GM23338 (cell line): ENCODE data around the gene EVI5. TPM values are rescaled to one million over a fixed set of nuclear protein-coding genes. Genes with fewer than 3 reads are reported as not detected.

ENCODE experiments used
- ATAC-seq: fragments of 200-7000 bp; cut with Tn5 transposase; 3 replicates; pipeline ENCODE4 v1.9.1; 2020
- DNase-seq: peaks from one replicate; pipeline ENCODE4 v3.0.0-alpha.2; 2015; ENCODE audit warnings: low spot score
- H2AFZ ChIP-seq: fragments of 200-600 bp; sonication (generic); 2 replicates; pipeline ENCODE4 v1.8.0; 2016; ENCODE audit warnings: antibody characterized with exemption, mild to moderate bottlenecking, moderate library complexity
- H3F3A ChIP-seq: fragments of 200-600 bp; sonication (generic); replicated peaks from 2 replicates; pipeline ENCODE4 v1.8.0; 2017; ENCODE audit warnings: antibody characterized with exemption, mixed run types, low read depth
- H3K27ac ChIP-seq: fragments of 200-600 bp; sonication (generic); 2 replicates; pipeline ENCODE4 v1.6.1; 2016; ENCODE audit warnings: low read depth
- H3K27me3 ChIP-seq: fragments of 200-600 bp; sonication (generic); 2 replicates; pipeline ENCODE4 v1.8.0; 2016; ENCODE audit warnings: mild to moderate bottlenecking, mixed run types, moderate library complexity; ENCODE audit not compliant: insufficient read depth
- H3K36me3 ChIP-seq: fragments of 200-600 bp; sonication (generic); 2 replicates; pipeline ENCODE4 v1.8.0; 2016; ENCODE audit warnings: mild to moderate bottlenecking; ENCODE audit not compliant: insufficient read depth
- H3K4me1 ChIP-seq: fragments of 200-600 bp; sonication (generic); 2 replicates; pipeline ENCODE4 v1.8.0; 2016; ENCODE audit warnings: mild to moderate bottlenecking, moderate library complexity; ENCODE audit not compliant: insufficient read depth
- H3K4me2 ChIP-seq: fragments of 200-600 bp; sonication (generic); 2 replicates; pipeline ENCODE4 v1.7.1; 2017; ENCODE audit warnings: mixed run types
- H3K4me3 ChIP-seq: fragments of 200-600 bp; sonication (generic); 2 replicates; pipeline ENCODE4 v1.6.1; 2016; ENCODE audit warnings: mixed run types
- H3K79me2 ChIP-seq: fragments of 200-600 bp; sonication (generic); replicated peaks from 2 replicates; pipeline ENCODE4 v1.8.0; 2017; ENCODE audit warnings: mild to moderate bottlenecking; ENCODE audit not compliant: insufficient read depth
- H3K9me2 ChIP-seq: fragments of 200-600 bp; sonication (generic); 2 replicates; pipeline ENCODE4 v1.8.0; 2017; ENCODE audit not compliant: insufficient read depth
- H4K20me1 ChIP-seq: fragments of 200-600 bp; sonication (generic); replicated peaks from 2 replicates; pipeline ENCODE4 v1.8.0; 2017; ENCODE audit warnings: mild to moderate bottlenecking; ENCODE audit not compliant: insufficient read depth
- H3K27ac Mint-ChIP-seq: 2 replicates; pipeline ENCODE4 v1.8.0; 2020; ENCODE audit warnings: inconsistent platforms, mild to moderate bottlenecking, moderate library complexity, mixed read lengths
- H3K27me3 Mint-ChIP-seq: 3 replicates; pipeline ENCODE4 v1.8.0; 2022; ENCODE audit warnings: low read depth, mild to moderate bottlenecking, moderate library complexity, mixed read lengths, inconsistent platforms; ENCODE audit not compliant: insufficient read depth, poor library complexity
- H3K36me3 Mint-ChIP-seq: 3 replicates; pipeline ENCODE4 v1.8.0; 2021; ENCODE audit warnings: low read depth, mild to moderate bottlenecking, inconsistent platforms, moderate library complexity, mixed read lengths
- H3K4me1 Mint-ChIP-seq: 3 replicates; pipeline ENCODE4 v1.8.0; 2020; ENCODE audit warnings: mild to moderate bottlenecking, inconsistent platforms, mixed read lengths
- H3K4me3 Mint-ChIP-seq: 3 replicates; pipeline ENCODE4 v1.8.0; 2021; ENCODE audit warnings: moderate library complexity, mild to moderate bottlenecking, inconsistent platforms, mixed read lengths
- H3K9me3 Mint-ChIP-seq: 3 replicates; pipeline ENCODE4 v1.8.0; 2020; ENCODE audit warnings: moderate library complexity, mild to moderate bottlenecking, inconsistent platforms, mixed read lengths
- CREB1 ChIP-seq: fragments of 250-450 bp; sonication (Bioruptor Pico); IDR thresholded peaks from 2 replicates; pipeline ENCODE4 v1.5.0; 2020; ENCODE audit warnings: low read depth, mild to moderate bottlenecking, moderate library complexity
- EZH2 ChIP-seq: fragments of 200-600 bp; sonication (generic); IDR thresholded peaks from one replicate; pipeline ENCODE4 v1.8.0; 2017; ENCODE audit warnings: antibody characterized with exemption, mild to moderate bottlenecking, low read depth; ENCODE audit not compliant: unreplicated experiment
- EZH2phosphoT487 ChIP-seq: fragments of 200-600 bp; sonication (generic); IDR thresholded peaks from one replicate; pipeline ENCODE4 v1.8.1; 2018; ENCODE audit warnings: antibody characterized with exemption; ENCODE audit not compliant: unreplicated experiment
- JUNB ChIP-seq: IDR thresholded peaks from one replicate; pipeline ENCODE4 v1.6.1; 2016; ENCODE audit warnings: antibody characterized with exemption; ENCODE audit not compliant: unreplicated experiment
- NANOG ChIP-seq: IDR thresholded peaks from 2 replicates; pipeline ENCODE4 v1.6.1; 2016; ENCODE audit warnings: antibody characterized with exemption, borderline replicate concordance
- POLR2AphosphoS5 ChIP-seq: IDR thresholded peaks from 2 replicates; pipeline ENCODE4 v1.6.1; 2016; ENCODE audit warnings: antibody characterized with exemption, low read depth
- ZNF114 ChIP-seq: fragments of 250-450 bp; sonication (Bioruptor Pico); IDR thresholded peaks from 2 replicates; pipeline ENCODE4 v1.5.0; 2020; ENCODE audit warnings: mild to moderate bottlenecking, moderate library complexity
- polyA plus RNA-seq: library from polyadenylated mRNA; unstranded; fragments of >200 nt; fragmentation: Nextera tagmentation; extraction: Ambion mirVana; gene quantifications from 2 replicates; pipeline ENCODE4 v1.2.1, GENCODE V29; 2016
- total RNA-seq: library from RNA; depleted of rRNA; stranded (reverse); fragments of >200 nt; shearing (Covaris generic); gene quantifications from 2 replicates; pipeline ENCODE4 v1.2.3, GENCODE V29; 2014
- TF ChIP-seq, protein P1 (sequence below): fragments of 250-450 bp; sonication (Bioruptor Pico); IDR thresholded peaks from 2 replicates; pipeline ENCODE4 v1.5.0; 2020; ENCODE audit warnings: mild to moderate bottlenecking, moderate library complexity

EVI5 gene
- total and polyA plus RNA-seq, 2 experiments from 2014 or later, result 15.6 to 24.8 TPM

DNA sequence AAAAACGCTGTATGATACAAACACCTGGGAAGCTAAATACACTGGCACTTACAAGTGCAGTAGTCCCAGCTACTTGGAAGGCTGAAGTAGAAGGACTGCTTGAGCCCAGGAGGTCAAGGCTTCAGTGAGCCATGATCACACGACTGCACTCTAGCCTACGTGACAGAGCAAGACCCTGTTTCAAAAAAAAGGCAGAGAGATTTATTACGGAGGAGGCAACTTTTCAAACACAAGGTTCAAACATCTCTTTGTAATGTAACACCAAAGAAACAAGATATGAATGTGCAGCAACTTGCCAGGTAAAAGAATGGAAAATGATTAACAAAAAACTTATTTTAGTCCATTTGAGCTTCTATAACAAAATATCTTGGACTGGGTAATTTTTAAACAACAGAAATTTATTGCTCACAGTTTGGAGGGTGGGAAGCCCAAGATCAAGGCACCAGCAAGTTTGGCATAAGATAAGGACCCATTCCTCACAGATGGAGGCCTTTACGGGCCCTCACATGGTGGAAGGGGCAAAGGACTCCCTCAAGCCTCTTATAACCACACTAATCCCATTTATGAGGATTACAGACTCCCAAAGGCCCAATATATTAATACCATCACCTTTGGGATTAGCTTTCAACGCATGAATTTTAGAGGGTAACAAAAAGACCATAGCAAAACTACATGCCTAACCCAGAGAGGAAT lies 73.3 kb downstream of the EVI5 start (continued):
- TF ChIP-seq, protein P1, sequence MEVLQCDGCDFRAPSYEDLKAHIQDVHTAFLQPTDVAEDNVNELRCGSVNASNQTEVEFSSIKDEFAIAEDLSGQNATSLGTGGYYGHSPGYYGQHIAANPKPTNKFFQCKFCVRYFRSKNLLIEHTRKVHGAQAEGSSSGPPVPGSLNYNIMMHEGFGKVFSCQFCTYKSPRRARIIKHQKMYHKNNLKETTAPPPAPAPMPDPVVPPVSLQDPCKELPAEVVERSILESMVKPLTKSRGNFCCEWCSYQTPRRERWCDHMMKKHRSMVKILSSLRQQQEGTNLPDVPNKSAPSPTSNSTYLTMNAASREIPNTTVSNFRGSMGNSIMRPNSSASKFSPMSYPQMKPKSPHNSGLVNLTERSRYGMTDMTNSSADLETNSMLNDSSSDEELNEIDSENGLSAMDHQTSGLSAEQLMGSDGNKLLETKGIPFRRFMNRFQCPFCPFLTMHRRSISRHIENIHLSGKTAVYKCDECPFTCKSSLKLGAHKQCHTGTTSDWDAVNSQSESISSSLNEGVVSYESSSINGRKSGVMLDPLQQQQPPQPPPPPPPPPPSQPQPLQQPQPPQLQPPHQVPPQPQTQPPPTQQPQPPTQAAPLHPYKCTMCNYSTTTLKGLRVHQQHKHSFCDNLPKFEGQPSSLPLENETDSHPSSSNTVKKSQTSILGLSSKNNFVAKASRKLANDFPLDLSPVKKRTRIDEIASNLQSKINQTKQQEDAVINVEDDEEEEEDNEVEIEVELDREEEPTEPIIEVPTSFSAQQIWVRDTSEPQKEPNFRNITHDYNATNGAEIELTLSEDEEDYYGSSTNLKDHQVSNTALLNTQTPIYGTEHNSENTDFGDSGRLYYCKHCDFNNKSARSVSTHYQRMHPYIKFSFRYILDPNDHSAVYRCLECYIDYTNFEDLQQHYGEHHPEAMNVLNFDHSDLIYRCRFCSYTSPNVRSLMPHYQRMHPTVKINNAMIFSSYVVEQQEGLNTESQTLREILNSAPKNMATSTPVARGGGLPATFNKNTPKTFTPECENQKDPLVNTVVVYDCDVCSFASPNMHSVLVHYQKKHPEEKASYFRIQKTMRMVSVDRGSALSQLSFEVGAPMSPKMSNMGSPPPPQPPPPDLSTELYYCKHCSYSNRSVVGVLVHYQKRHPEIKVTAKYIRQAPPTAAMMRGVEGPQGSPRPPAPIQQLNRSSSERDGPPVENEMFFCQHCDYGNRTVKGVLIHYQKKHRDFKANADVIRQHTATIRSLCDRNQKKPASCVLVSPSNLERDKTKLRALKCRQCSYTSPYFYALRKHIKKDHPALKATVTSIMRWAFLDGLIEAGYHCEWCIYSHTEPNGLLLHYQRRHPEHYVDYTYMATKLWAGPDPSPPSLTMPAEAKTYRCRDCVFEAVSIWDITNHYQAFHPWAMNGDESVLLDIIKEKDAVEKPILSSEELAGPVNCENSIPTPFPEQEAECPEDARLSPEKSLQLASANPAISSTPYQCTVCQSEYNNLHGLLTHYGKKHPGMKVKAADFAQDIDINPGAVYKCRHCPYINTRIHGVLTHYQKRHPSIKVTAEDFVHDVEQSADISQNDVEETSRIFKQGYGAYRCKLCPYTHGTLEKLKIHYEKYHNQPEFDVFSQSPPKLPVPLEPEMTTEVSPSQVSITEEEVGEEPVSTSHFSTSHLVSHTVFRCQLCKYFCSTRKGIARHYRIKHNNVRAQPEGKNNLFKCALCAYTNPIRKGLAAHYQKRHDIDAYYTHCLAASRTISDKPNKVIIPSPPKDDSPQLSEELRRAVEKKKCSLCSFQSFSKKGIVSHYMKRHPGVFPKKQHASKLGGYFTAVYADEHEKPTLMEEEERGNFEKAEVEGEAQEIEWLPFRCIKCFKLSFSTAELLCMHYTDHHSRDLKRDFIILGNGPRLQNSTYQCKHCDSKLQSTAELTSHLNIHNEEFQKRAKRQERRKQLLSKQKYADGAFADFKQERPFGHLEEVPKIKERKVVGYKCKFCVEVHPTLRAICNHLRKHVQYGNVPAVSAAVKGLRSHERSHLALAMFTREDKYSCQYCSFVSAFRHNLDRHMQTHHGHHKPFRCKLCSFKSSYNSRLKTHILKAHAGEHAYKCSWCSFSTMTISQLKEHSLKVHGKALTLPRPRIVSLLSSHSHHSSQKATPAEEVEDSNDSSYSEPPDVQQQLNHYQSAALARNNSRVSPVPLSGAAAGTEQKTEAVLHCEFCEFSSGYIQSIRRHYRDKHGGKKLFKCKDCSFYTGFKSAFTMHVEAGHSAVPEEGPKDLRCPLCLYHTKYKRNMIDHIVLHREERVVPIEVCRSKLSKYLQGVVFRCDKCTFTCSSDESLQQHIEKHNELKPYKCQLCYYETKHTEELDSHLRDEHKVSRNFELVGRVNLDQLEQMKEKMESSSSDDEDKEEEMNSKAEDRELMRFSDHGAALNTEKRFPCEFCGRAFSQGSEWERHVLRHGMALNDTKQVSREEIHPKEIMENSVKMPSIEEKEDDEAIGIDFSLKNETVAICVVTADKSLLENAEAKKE, result no peak
- TF ChIP-seq CREB1 (CRISPR knock-in tag) (no peak), EZH2phosphoT487 (no peak)

GRCh38 chr1:92709738-92710137 lies 75.2 kb downstream of the EVI5 start:
- DNase-seq, result peak; percentile 69
- no peaks in the 10 kb centered on the region for H3K9me3 Mint-ChIP-seq
- peak; percentile 55 for ATAC-seq
- H3K27me3 Mint-ChIP-seq, result no peaks in the 10 kb centered on the region
- TF ChIP-seq ZNF114, result no peak
- TF ChIP-seq EZH2phosphoT487, result no peak
- no peak for TF ChIP-seq POLR2AphosphoS5
- no peak for TF ChIP-seq NANOG
- TF ChIP-seq JUNB, result no peak
- no peak for TF ChIP-seq EZH2
- H3K4me3 Mint-ChIP-seq, result no peak overlapping the region
- no peaks in the 10 kb centered on the region for H3K9me2 ChIP-seq
- H3K27ac Mint-ChIP-seq, result no peak overlapping the region
- no peaks in the 10 kb centered on the region for H3F3A ChIP-seq
- 0 out of 2 replicates have a peak, but pooled peaks cover 6% of the 10 kb centered on the region for H3K79me2 ChIP-seq
- peak overlapping the region; percentile 62 for H3K4me2 ChIP-seq
- H3K4me1 ChIP-seq, result peaks cover 23% of the 10 kb centered on the region; the same call in 1 of the 2 replicates
- peaks cover 36% of the 10 kb centered on the region; the same call in 2 of the 3 replicates for H3K4me1 Mint-ChIP-seq
- no peaks in the 10 kb centered on the region for H3K27me3 ChIP-seq
- no peak overlapping the region for H3K4me3 ChIP-seq
- no peaks in the 10 kb centered on the region for H3K36me3 ChIP-seq
- H4K20me1 ChIP-seq, result no peaks in the 10 kb centered on the region
- H3K36me3 Mint-ChIP-seq, result no peaks in the 10 kb centered on the region
- no peak overlapping the region for H2AFZ ChIP-seq
- no peak overlapping the region for H3K27ac ChIP-seq
